ENCODE measurements around the gene CTNNB1.

CTNNB1 gene

GRCh38 chr3:41198950-41199865 lies at the start of gene CTNNB1:
Gene CTNNB1 (plus strand): TSS chr3:41199505. CDS start chr3:41224069, 24,564 bp downstream.
- peak; percentile 83 to 97 (median 92) for DNase-seq
- intact Hi-C loops (cut with DNase I), result loop anchor here (10.0 kb wide), 1 partner anchor 614 kb away; no protein-coding TSS in a partner anchor

- DNase-seq, result no peak
- intact Hi-C loops (cut with DNase I), result no loop called here
These were observed 43.5 kb upstream of the CTNNB1 start for GRCh38 chr3:41155834-41156233.

- peak in 9 of 42 donors; percentile 1 to 37 (median 12) for DNase-seq
- intact Hi-C loops (cut with DNase I), result no loop called here
These were observed 40.4 kb upstream of the CTNNB1 start for GRCh38 chr3:41158947-41159346.

- intact Hi-C loops (cut with DNase I), result no loop called here
These were observed 39.6 kb upstream of the CTNNB1 start for GRCh38 chr3:41159588-41160189.

GRCh38 chr3:41162541-41162940 lies 36.8 kb upstream of the CTNNB1 start:
- no peak for DNase-seq
- intact Hi-C loops (cut with DNase I), result no loop called here

More at GRCh38 chr3:41159588-41160189, 39.6 kb upstream of the CTNNB1 start:
- DNase-seq, result no peak

DNA sequence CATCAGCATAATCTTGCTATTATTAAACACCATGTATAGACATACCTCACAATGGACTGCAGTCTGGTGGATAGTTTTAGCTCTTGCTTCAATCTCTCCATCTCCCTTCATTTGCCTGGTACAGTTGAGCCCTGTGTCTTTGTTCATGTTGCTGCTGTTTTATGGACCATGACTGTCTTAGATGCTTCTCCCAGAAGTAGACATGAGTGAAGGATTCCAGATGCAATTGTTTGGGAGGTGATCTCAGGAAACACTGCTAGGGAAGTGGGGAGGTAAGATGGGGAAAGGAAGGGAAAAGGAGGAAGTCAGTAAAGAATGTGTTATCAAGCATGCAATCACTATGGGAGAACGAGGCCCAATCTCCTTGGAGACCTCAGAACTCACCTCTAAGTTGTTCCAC lies 36.3 kb upstream of the CTNNB1 start:
- DNase-seq, result no peak
- intact Hi-C loops (cut with DNase I), result no loop called here

DNA sequence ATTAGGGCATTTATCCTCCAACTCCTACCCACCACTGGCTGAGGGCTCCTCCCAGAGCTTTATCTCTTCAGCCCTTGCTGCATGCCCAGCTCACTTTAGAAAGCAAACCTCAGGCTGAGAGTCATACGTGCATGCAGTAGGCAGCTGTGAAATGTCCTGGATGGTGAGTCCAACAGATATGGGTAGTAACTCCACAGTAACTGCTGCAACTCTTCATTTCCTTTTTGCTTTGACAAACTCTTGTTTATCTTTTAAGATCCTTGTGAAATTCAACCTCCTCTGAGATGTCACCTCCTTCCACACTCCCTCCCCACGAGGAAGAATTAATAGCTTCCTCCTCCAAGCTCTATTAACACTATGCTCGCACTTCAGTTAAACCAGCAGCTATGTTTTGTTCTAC lies 35.9 kb upstream of the CTNNB1 start:
- DNase-seq, result no peak
- intact Hi-C loops (cut with DNase I), result no loop called here

- DNase-seq, result no peak
- intact Hi-C loops (cut with DNase I), result no loop called here
These were observed 34.5 kb upstream of the CTNNB1 start for GRCh38 chr3:41164777-41165176.

GRCh38 chr3:41167722-41168497 lies 31.4 kb upstream of the CTNNB1 start:
- no peak for DNase-seq
- intact Hi-C loops (cut with DNase I), result no loop called here

- DNase-seq, result no peak
- intact Hi-C loops (cut with DNase I), result no loop called here
These were observed 30.3 kb upstream of the CTNNB1 start for GRCh38 chr3:41169023-41169422.

GRCh38 chr3:41173926-41174885 lies 25.1 kb upstream of the CTNNB1 start:
- DNase-seq, result no peak

GRCh38 chr3:41175365-41175764 lies 23.9 kb upstream of the CTNNB1 start:
- DNase-seq, result no peak
- intact Hi-C loops (cut with DNase I), result no loop called here

More at GRCh38 chr3:41173926-41174885, 25.1 kb upstream of the CTNNB1 start:
- intact Hi-C loops (cut with DNase I), result no loop called here

DNA sequence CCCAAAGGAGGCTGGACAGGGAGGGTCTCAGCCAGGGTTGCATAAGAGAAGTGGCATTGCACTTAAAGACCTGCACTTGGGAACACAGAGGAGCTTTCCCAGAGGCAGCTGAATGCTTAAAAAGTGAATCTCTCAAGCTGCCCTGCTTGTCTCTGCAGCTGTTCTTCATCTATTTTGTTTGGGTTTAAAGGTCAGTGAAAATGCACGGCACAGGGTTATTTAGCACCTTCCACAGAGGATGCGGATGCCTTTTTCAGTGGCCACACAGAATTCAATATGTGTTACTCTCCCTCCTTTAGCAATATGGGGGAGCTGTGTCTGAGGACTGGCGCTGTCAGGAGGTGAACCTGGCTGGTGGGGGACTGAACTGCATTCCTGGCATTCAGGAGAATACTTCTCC lies 22.7 kb upstream of the CTNNB1 start:
- intact Hi-C loops (cut with DNase I), result no loop called here
- no peak for DNase-seq

GRCh38 chr3:41178576-41178975 lies 20.7 kb upstream of the CTNNB1 start:
- no peak for DNase-seq
- intact Hi-C loops (cut with DNase I), result no loop called here

GRCh38 chr3:41180396-41180795 lies 18.9 kb upstream of the CTNNB1 start:
- DNase-seq, result no peak
- intact Hi-C loops (cut with DNase I), result no loop called here

- intact Hi-C loops (cut with DNase I), result no loop called here
- no peak for DNase-seq
These were observed 16.7 kb upstream of the CTNNB1 start for GRCh38 chr3:41182504-41183059.

DNA sequence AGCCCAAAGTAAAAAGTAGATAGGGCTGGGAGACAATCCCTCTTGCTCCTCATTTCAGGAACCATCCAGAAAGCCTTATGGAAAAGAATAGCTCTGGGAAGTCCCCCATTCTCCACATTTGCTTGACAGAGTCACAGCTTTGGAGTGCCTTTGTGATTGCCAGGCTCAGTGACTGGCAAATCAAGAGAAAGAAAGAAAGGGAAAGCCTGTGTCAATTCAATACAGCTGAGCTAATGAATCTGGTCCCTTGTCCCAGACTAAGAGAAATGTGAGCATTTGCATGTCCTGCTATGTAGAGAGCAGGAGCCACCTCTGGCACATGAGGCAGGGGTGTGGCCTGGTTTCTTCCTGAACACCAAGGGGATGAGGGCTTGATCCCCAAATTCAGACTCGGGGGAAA lies 14.9 kb upstream of the CTNNB1 start:
- no peak for DNase-seq
- intact Hi-C loops (cut with DNase I), result no loop called here

DNA sequence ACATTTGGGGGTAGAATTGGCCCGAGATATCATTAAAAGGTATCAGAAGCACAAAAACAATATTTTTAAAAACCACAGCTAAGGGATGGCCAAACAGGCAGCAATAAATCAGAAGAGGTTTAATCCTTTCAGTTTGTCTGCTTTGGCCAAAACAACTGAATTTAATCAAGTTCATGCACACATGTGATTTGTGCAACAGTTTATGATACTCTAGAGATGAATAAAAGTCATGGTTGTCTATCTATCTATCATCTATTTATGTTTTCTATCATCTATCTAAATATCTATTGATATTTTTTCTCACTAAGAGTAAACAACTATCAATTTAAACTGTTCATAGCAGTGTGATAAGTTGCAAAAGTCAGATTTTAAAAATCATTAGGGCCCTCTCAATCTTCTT lies 13.0 kb upstream of the CTNNB1 start:
- DNase-seq, result no peak
- intact Hi-C loops (cut with DNase I), result no loop called here

All from head of caudate nucleus (tissue), 42 donors.